ENCODE data around the gene TUBGCP6. TPM values are rescaled to one million over a fixed set of nuclear protein-coding genes. Genes with fewer than 3 reads are reported as not detected.

The TUBGCP6 gene
- total RNA-seq, 4 donors from 2014 or later, result 43.8 to 110 (median 73.1) TPM

DNA sequence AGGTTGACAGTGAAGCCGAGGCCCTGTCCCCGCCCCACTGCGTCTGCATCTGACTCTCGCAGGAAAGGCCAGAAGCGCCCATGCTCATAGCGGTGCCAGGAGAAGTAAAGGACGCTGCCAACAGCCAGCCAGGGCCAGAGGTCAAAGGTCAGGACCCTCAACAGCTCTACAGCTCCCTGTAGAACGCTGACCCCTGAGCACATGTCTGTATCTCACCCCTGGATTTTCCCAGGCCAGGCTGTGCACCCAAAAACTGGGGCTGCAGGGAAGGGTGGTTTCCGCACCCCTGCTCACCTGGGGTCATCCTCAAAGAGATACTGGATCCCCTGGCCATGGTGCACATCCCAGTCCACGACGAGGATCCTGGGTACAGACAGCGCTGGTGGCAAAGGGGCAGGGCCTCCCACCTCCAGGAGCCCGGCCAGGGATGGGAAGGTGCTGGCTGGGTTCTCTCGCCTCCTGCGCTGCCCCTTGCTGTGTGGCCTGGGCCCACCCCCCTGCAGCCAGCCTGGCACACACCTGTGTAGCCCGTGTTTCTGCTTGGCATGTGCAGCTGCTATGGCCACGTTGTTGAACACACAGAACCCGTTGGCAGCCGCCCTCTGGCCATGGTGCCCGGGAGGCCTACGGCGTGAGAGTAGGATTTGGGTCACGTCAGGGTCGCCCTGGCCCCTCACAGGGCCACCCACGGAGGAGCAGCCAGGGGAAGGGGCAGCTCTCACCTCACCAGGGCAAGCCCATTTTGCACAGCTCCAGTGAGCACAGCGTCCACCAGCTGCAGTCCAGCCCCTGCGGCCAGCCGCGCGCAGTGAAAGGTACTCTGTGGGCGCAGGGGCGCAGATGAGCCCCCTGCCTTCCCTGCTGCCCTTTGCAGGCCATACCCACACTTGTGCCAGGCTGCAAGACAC, 4.8 kb upstream of the TUBGCP6 start:
- no peaks in the 10 kb centered on the region for H3K36me3 ChIP-seq
- H3K9me3 ChIP-seq, result no peaks in the 10 kb centered on the region
- no peak for DNase-seq
- peak overlapping the region in 2 of 4 donors; percentile 64 to 69 for H3K4me3 ChIP-seq
- intact Hi-C loops (cut with DNase I; ENCODE audit: low total_unique reads), result loop anchor here (10.0 kb wide), 1 partner anchor 225 kb away; the partner anchor contains the start of gene SBF1
- TF ChIP-seq POLR2A (IDR thresholded peaks at IDR 0.05), result no peak
- TF ChIP-seq CTCF (IDR thresholded peaks at IDR 0.05), result no peak
- no peak for TF ChIP-seq EP300 (IDR thresholded peaks at IDR 0.05; ENCODE audit: low read depth)
- TF ChIP-seq POLR2AphosphoS5 (IDR thresholded peaks at IDR 0.05), result no peak
- in situ Hi-C loops (cut with MboI; ENCODE audit: low pct_ligation_motif_present in 1 of 4, low pct_unique_long_range_greater_than_20kb in 1 of 4, low sequenced_read_pairs in 3 of 4), result loop anchor here in 2 of 4 donors (10.0 kb wide), 1 partner anchor 75 kb away; the partner anchor contains the start of gene DENND6B (in 2 of the 2)
- H3K4me1 ChIP-seq, result peaks cover 22 to 41% (median 34%) of the 10 kb centered on the region in 4 donors
- no peaks in the 10 kb centered on the region for H3K27me3 ChIP-seq
- H3K27ac ChIP-seq, result no peak overlapping the region
- WGBS, 2 donors (ENCODE audit: low coverage in 1 of 2), result 88% methylated on average over 31 of the region's 32 CpGs; no CpG with 5 or more reads in 1 of the 2 donors

- Histone ChIP-seq H3K4me1 (peaks cover 22 to 50% (median 42%) of the 10 kb centered on the region in 4 donors), H3K9me3 (no peaks in the 10 kb centered on the region), H3K36me3 (no peaks in the 10 kb centered on the region), H3K27ac (no peak overlapping the region), H3K27me3 (no peaks in the 10 kb centered on the region), H3K4me3 (no peak overlapping the region)
- 87 to 93% methylated on average over 3 to 23 of the region's 29 CpGs for WGBS, 2 donors (ENCODE audit: low coverage in 1 of 2)
- no peak for DNase-seq
- in situ Hi-C loops (cut with MboI; ENCODE audit: low pct_ligation_motif_present in 1 of 4, low pct_unique_long_range_greater_than_20kb in 1 of 4, low sequenced_read_pairs in 3 of 4) (no loop called here), intact Hi-C loops (cut with DNase I; ENCODE audit: low total_unique reads) (no loop called here)
- no peak for TF ChIP-seq POLR2AphosphoS5 (IDR thresholded peaks at IDR 0.05)
- no peak for TF ChIP-seq POLR2A (IDR thresholded peaks at IDR 0.05)
- TF ChIP-seq EP300 (IDR thresholded peaks at IDR 0.05; ENCODE audit: low read depth), result no peak
- TF ChIP-seq CTCF (IDR thresholded peaks at IDR 0.05), result no peak
Measured at GRCh38 chr22:50248196-50249081, 3.6 kb upstream of the TUBGCP6 start.

GRCh38 chr22:50247748-50248147, 2.9 kb upstream of the TUBGCP6 start:
- H3K9me3 ChIP-seq, result no peaks in the 10 kb centered on the region
- H3K27ac ChIP-seq, result peak overlapping the region in 1 of 4 donors; percentile 26
- intact Hi-C loops (cut with DNase I; ENCODE audit: low total_unique reads) (no loop called here), in situ Hi-C loops (cut with MboI; ENCODE audit: low pct_ligation_motif_present in 1 of 4, low pct_unique_long_range_greater_than_20kb in 1 of 4, low sequenced_read_pairs in 3 of 4) (no loop called here)
- TF ChIP-seq POLR2A (IDR thresholded peaks at IDR 0.05), result no peak
- TF ChIP-seq EP300 (IDR thresholded peaks at IDR 0.05; ENCODE audit: low read depth), result no peak
- no peak for TF ChIP-seq CTCF (IDR thresholded peaks at IDR 0.05)
- no peak for TF ChIP-seq POLR2AphosphoS5 (IDR thresholded peaks at IDR 0.05)
- 27% methylated on average over 15 of the region's 16 CpGs; no CpG with 5 or more reads in 1 of the 2 donors for WGBS, 2 donors (ENCODE audit: low coverage in 1 of 2)
- peak; percentile 77 for DNase-seq
- H3K4me1 ChIP-seq, result peaks cover 28 to 57% (median 49%) of the 10 kb centered on the region in 4 donors
- H3K36me3 ChIP-seq, result no peaks in the 10 kb centered on the region
- H3K4me3 ChIP-seq, result no peak overlapping the region
- H3K27me3 ChIP-seq, result no peaks in the 10 kb centered on the region

Measured in transverse colon (tissue), 4 donors.